Middle frontal gyrus (tissue), 1 donor: ENCODE measurements around the gene POR.
"Not testable (repeated sequence)": the region's sequence is repeated elsewhere in the genome, so short reads cannot be mapped to it uniquely, and the experiment has no call there.

Experiments used
- DNase-seq: peaks from one replicate; pipeline ENCODE4 v3.0.0-alpha.2; 2015; ENCODE audit warnings: low spot score; ENCODE audit errors: extremely low spot score

POR gene

GRCh38 chr7:75884476-75884875 is 30.5 kb upstream of the POR start:
- no peak for DNase-seq

DNA sequence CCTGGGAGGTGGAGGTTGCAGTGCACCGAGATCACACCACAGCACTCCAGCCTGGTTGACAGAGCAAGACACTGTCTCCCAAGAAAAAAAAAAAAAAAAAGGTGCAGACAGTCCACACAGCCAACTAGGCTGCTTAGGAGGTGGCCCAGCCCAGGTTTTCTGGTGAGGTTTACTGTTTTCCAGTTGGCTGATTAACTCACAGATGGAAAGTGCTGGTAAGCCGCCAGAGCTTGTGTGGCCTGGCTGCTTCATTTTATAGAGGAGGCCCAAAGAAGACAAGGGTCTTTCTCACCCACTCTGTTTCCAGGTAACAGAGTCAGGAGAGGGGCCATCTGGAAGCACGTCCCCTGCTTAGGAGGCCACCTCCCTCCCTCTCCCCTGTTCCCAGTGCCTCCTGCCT is 29.9 kb upstream of the POR start:
- DNase-seq, result no peak

DNA sequence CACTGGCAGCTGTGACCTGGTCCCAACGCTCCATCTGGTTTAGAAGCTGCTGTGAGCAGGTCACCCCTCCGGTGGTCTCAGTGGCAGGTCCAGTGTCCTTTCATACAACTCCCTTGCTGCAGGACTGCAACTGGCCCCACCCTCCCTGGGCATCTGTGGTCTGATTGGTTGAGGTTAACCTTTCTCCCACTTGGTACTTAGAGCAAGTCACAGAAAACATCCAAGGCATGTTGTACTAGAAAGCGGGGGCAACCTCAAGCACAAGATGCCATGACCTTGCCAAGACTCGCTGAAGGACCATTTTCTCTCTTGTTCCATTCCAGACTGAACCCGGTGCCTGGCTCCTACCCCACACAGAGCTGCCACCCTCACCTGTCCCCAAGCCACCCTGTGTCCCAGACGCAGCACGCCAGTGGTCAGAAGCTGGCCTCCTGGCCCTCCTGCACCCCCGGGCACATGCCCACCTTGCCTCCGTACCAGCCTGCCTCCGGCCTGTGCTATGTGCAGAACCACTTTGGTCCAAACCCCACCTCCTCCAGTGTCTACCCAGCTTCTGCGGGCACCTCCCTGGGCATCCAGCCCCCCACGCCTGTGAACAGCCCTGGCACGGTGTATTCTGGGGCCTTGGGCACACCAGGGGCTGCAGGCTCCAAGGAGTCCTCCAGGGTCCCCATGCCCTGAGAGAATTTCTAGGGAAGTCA is 27.1 kb upstream of the POR start:
- no peak for DNase-seq

- no peak for DNase-seq
Observed at GRCh38 chr7:75888464-75889222, 26.3 kb upstream of the POR start.

DNA sequence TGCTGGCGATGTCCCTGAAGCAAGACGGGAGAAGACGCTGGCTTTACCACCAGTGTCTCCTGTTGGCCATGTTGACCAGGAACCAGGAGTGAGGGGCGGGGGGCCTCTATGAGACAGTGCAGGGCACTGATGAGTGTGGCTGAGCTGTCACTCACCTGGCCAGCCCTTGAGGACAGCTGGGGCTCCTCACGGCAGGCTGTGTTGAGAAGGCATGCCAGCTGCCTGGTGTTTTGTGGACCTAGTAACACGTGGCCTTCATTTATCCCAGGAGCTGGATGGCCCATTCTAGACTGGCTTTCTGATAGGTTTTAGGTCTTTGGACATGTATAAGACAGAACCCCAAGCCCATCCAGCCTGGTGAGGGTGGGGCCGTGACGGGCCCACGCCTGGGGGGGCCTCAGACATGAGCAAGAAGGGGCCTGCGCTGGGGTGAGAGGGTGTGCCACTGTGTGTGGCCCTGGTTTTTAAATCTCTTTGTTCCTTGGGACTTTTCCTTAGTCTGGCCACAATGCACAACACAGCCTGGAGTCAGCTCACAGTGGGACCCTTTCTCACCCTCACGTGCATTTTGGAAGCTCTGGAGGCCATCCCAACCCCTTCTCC is 25.6 kb upstream of the POR start:
- DNase-seq, result no peak

DNA sequence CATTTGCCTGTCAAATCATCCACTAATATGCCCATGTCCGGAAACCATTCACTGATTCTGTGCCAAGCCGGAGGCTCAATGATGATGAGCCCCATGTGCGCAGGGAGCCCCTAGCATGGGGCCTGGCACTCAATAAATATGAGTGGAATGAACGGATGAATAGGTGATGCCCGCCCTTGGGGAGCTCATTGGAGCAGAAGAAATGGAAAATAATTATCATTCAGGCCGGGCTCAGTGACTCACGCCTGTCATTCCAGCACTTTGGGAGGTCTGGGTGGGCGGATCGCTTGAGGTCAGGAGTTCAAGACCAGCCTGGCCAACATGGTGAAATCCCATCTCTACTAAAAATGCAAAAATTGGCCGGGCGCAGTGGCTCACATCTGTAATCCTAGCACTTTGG is 25.1 kb upstream of the POR start:
- DNase-seq, result no peak

DNA sequence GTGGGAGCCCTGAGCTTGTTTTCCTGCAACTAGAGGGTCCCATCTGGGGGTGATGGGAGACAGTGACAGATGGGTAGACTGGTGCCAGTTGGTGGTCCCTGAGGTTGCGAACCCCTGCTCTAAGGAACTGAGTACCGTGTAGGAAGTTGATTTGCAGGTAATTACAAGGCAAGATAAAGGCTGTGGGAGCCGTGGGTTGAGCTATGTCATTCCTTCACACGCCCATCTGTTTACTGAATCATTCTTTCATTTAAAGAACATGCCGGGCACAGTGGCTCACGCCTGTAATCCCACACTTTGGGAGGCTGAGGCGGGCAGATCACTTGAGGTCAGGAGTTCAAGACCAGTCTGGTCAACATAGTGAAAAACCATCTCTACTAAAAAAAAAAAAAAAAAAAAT is 23.7 kb upstream of the POR start:
- DNase-seq, result not testable (repeated sequence)

- no peak for DNase-seq
Observed at GRCh38 chr7:75891815-75892411, 23.0 kb upstream of the POR start.

DNA sequence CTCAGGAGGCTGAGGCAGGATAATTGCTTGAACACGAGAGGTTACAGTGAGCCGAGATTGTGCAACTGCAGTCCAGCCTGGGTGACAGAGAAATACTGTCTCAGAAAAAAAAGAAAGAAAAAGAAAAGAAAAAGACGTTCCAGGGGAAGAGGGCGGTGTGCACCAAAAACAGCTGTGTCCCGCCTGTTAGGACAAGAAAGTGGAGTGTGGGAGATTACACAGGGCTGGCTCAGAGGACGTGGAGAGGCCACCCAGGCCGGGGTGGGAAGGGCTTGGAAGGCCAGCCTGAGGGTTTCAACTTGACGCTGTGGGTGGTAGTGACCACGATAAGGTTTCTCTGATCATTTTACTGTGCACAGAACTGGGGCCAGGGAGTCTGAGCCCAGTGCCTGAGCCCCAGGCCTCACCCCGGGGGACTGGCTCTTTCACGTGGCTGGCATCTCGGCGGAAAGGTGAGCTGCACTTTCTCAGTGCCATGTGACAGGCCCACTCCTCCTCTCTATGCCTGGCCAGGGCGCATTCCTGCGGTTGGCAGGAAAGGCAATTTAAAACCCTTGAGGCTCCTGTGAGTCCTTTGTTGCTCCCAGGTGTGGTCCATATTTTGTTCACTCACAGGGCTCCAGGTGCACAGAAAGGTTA is 22.2 kb upstream of the POR start:
- DNase-seq, result no peak

DNA sequence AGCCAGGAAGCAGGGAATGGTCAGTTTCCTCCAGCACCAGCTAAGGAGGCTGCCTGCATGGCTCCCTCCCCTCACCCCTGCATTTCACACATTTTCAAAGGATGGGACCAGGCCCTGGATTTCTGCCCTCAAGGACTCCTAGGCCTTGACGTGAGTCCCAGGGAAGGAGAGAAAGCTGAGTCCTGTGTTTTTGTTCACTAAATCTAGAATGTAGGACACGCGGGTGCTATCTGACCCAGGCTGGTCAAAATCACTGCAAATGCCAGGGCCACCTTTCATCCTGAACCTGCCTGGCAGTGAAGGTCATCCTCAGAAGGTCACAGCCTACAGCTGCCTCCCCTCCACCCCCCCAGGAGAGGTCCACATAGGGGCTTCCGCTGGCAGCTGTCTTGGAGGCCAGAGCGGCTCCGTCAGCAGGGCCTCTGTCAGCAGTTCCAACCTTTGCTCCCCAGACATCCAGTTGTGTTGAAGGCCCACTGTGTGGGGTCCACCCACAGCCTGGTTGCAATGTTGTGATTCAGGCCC is 18.1 kb upstream of the POR start:
- DNase-seq, result no peak

DNA sequence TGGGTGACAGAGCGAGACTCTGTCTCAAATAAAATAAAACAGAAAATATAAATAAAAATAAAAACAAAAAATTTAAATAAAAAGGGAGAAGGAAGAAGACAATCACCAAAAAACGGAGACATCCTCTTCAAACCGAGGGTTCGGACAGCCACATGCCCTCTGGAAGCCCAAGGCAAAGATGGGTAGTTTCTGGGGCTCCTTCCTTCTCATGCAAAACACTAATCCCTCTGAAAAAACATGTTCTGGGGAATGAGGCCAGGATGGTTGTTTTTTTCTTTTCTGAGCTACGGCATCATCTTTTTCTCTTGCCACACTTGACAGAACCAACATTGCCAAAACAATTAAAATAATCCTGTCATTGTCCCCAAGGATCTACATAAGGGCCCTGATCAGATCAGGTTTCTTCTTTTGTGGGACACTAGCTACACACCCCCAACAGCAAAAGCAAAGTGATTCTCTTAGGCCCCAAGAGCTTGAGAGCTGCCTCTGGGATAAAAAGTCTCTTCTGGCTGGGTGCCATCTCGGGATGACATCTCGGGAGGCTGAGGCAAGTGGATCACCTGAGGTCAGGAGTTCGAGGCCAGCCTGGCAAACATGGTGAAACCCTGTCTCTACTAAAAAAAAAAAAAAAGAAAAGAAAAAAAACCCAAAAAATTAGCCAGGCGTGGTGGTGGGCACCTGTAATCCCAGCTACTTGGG is 14.2 kb upstream of the POR start:
- DNase-seq, result no peak

GRCh38 chr7:75905785-75906604 is 9.0 kb upstream of the POR start:
- peak; percentile 31 for DNase-seq

- DNase-seq, result no peak
Observed at GRCh38 chr7:75906991-75907667, 7.8 kb upstream of the POR start.

DNA sequence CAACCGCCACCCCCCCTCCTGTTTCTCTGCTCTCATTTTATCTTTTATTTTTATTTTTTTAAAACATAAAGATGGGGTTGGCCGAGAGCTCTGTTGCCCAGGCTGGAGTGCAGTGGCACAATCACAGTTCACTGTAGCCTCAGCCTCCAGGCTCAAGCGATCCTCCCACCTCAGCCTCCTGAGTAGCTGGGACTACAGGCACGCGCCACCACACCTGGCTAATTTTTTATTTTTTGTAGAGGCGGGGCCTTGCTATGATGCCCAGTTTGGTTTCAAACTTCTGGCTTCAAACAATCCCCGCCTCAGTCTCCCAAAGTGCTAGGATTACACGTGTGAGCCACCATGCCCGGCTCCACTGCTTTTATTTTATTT is 7.3 kb upstream of the POR start:
- DNase-seq, result not testable (repeated sequence)

DNA sequence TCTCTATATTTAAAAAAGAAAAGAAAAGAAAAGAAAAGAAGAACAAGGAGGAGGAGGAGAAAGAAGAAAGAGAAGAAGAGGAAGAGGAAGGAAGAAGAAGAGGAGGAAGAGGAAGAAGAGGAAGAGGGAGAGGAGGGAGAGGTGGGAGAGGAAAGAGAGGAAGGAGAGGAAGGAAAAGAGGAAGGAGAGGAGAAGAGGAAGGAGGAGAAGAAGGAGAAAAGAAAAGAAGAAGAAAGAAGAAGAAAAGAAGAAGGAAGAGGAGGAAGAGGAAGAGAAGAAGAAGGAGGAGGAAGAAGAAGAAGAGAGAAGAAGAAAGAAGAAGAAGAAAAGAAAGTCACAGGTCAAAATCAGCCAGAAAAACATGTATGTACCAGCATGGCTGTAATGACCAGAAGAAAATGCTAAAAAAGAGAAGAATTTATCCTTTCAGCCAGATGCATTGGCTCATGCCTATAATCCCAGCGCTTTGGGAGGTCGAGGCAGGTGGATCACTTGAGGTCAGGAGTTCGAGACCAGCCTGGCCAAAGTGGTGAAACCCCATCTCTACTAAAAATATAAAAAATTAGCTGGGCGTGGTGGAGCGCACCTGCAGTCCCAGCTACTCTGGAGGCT is 5.3 kb upstream of the POR start:
- no peak for DNase-seq

- DNase-seq, result not testable (repeated sequence)
Observed at GRCh38 chr7:75911186-75911585, 3.8 kb upstream of the POR start.

GRCh38 chr7:75913437-75913836 is 1.5 kb upstream of the POR start:
- no peak for DNase-seq

DNA sequence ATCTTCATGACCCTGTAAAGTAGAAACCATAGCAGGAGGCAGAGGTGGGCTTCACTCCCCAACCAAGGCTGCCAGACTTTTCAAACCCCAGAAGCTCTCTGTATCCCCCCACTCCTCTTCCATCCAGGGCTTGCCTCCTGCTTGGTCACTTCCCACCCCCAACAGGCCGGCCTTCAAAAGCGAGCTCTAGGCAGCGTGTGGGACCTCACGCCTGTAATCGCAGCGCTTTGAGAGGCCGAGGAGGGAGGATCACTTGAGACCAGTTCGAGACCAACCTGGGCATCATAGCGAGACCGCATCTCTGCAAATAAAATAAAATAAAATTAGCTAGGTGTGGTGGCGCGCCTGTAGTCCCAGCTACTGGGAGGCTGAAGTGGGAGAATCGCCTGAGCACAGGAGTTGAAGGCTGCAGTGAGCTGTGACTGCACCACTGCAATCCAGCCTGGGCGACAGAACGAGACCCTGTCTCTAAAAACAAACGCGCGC is 743 bp upstream of the POR start:
- DNase-seq, result no peak
